ENCODE measurements around the gene GPR151.
"Not testable (repeated sequence)": the region's sequence is repeated elsewhere in the genome, so short reads cannot be mapped to it uniquely, and the experiment has no call there.

The GPR151 gene

DNA sequence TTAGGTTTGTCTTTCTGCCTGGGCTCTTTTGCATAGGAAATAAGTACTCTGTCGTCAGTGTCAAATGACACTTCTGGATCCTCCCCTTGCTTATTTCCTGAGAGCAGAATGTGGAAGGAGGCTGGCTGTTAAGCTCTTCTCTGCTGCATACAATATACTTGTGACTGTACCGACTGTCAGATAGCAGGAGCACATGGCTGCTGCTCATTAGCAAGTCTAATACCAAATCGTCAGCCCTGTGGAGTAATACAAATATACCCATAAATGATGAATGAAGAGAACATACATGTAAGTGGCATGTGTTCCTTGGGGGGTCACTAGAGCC is at the start of gene GPR151:
TSS of gene GPR151 (minus strand) at position 40 of the 325 bp plus-strand sequence. CDS start 77 bp downstream, outside the sequence.
- H3K4me1 ChIP-seq (ENCODE audit: control insufficient read depth in 1 of 2, insufficient read depth in 1 of 2, low read depth in 1 of 2, low read length in 1 of 2), result no peaks in the 10 kb centered on the region
- peaks cover 8% of the 10 kb centered on the region for H3K36me3 ChIP-seq
- no peaks in the 10 kb centered on the region for H3K27me3 ChIP-seq
- no peak within 1 kb of the TSS for H3K4me3 ChIP-seq (ENCODE audit: low read depth in 1 of 2, low read length in 1 of 2)
- TF ChIP-seq, protein P1, sequence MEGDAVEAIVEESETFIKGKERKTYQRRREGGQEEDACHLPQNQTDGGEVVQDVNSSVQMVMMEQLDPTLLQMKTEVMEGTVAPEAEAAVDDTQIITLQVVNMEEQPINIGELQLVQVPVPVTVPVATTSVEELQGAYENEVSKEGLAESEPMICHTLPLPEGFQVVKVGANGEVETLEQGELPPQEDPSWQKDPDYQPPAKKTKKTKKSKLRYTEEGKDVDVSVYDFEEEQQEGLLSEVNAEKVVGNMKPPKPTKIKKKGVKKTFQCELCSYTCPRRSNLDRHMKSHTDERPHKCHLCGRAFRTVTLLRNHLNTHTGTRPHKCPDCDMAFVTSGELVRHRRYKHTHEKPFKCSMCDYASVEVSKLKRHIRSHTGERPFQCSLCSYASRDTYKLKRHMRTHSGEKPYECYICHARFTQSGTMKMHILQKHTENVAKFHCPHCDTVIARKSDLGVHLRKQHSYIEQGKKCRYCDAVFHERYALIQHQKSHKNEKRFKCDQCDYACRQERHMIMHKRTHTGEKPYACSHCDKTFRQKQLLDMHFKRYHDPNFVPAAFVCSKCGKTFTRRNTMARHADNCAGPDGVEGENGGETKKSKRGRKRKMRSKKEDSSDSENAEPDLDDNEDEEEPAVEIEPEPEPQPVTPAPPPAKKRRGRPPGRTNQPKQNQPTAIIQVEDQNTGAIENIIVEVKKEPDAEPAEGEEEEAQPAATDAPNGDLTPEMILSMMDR (IDR thresholded peaks at IDR 0.05), result no peak
- no peak within 1 kb of the TSS for H3K27ac ChIP-seq
- no peaks in the 10 kb centered on the region for H3K9me3 ChIP-seq

DNA sequence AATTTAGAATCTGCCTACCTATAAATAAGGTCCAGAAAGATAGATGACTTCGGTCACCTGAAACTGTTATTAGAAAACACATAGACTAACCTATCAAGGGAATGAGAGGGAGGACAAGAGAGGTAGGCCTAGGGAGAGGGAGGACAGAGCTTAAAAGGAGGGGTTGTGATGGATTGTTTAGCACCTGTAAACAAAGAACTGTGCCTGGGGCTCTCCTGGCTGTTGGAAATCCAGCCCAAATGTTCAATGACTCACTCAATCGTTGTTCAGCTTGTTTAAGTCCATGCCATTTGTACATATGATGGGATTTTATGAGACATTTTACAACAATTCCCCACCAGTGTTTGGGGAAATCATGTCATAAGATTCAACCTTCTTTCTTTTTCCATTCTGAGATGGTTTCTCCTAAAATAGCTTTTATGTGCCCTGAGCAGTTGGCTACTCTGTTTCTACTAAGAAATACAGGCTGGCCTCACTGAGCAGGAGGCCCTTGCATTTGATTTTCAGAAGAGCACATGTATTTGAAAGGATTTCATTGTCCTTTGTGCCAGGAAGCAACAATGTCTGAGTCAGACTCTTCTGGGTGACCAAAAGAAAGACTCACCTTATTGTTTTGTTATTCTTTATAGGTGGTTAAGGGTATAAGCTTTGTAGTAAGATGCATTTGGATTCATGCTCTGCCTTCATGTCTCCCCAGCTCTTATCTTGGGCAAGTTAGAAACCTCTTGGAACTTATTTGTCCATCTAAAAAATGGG is 48.2 kb upstream of the GPR151 start:
- Histone ChIP-seq H3K9me3 (no peaks in the 10 kb centered on the region), H3K4me1 (ENCODE audit: control insufficient read depth in 1 of 2, insufficient read depth in 1 of 2, low read depth in 1 of 2, low read length in 1 of 2) (no peaks in the 10 kb centered on the region), H3K27me3 (no peaks in the 10 kb centered on the region), H3K27ac (no peak overlapping the region), H3K4me3 (ENCODE audit: low read depth in 1 of 2, low read length in 1 of 2) (no peak overlapping the region), H3K36me3 (no peaks in the 10 kb centered on the region)
- TF ChIP-seq, protein P1 (IDR thresholded peaks at IDR 0.05), result no peak

DNA sequence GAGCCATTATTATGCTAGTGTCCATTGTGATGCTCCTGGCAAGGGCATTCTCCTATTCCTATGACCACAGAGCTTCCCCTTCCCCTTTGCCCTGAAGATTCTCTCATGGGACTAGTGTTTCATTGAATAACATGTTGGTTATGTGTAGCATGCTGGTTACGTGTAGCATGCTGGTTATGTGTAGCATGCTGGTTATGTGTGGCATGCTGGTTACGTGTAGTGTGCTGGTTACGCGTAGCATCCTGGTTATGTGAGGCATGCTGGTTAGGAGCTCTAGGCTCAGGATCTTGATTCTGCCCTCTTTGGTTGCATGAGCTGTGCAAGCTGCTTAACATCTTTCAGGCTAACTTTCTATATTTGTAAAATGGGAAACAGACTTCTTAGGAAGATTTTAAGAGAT is 46.5 kb upstream of the GPR151 start:
- TF ChIP-seq, protein P1 (IDR thresholded peaks at IDR 0.05), result no peak
- no peaks in the 10 kb centered on the region for H3K36me3 ChIP-seq
- no peaks in the 10 kb centered on the region for H3K4me1 ChIP-seq (ENCODE audit: control insufficient read depth in 1 of 2, insufficient read depth in 1 of 2, low read depth in 1 of 2, low read length in 1 of 2)
- H3K27ac ChIP-seq, result no peak overlapping the region
- no peaks in the 10 kb centered on the region for H3K9me3 ChIP-seq
- H3K27me3 ChIP-seq, result no peaks in the 10 kb centered on the region
- H3K4me3 ChIP-seq (ENCODE audit: low read depth in 1 of 2, low read length in 1 of 2), result no peak overlapping the region

DNA sequence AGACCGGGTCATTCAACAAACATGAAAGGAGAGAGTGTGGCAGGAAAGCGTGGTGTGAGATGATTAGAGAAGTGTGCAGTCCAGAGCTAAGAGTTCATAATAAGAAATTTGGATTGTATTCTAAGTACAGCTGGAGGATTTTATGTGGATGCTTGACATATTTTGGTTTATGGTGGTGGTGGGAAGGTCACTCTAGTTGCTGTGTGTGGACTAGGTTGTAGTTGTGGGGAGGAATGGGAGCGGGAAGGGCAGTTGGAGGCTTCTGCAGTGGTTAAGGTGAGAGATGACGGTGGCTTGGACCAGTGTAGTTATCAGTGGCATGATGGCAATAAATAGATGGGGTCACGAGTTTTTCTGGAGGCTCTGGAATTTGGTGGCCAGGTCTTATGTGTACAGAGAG is 45.7 kb upstream of the GPR151 start:
- no peaks in the 10 kb centered on the region for H3K36me3 ChIP-seq
- H3K4me1 ChIP-seq (ENCODE audit: control insufficient read depth in 1 of 2, insufficient read depth in 1 of 2, low read depth in 1 of 2, low read length in 1 of 2), result no peaks in the 10 kb centered on the region
- TF ChIP-seq, protein P1 (IDR thresholded peaks at IDR 0.05), result no peak
- no peaks in the 10 kb centered on the region for H3K9me3 ChIP-seq
- H3K27ac ChIP-seq, result no peak overlapping the region
- H3K27me3 ChIP-seq, result no peaks in the 10 kb centered on the region
- no peak overlapping the region for H3K4me3 ChIP-seq (ENCODE audit: low read depth in 1 of 2, low read length in 1 of 2)

DNA sequence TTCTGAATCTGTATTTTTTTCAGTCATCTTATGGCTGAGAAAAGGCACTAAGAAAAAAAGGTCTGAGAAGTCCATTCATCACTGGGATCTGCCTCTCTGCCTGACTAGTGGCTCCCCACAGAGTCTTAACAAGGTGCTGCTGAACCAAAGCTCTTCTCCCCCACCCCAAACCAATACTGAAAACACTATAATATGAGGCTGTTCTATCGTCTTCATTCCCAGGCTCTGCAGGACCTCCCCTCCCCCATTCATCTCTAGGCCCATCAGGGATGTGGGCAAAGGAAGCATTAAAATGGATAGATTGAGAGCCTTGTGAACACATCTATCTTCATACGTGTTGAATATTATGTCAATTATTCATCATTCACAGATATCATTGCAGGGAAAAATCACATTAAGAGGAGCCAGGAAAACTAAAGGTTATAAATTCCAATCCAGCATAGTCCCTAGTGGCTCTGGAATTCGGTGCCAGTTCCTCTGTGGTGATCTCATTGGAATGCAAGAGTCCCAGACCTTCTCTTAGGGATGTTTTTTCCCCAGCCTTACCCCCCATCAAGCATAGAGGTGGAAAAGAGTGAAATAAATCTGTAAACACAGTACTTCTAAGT is 44.3 kb upstream of the GPR151 start:
- Histone ChIP-seq H3K4me3 (ENCODE audit: low read depth in 1 of 2, low read length in 1 of 2) (no peak overlapping the region), H3K27ac (no peak overlapping the region), H3K27me3 (no peaks in the 10 kb centered on the region), H3K9me3 (no peaks in the 10 kb centered on the region), H3K4me1 (ENCODE audit: control insufficient read depth in 1 of 2, insufficient read depth in 1 of 2, low read depth in 1 of 2, low read length in 1 of 2) (no peaks in the 10 kb centered on the region), H3K36me3 (no peaks in the 10 kb centered on the region)
- TF ChIP-seq, protein P1 (IDR thresholded peaks at IDR 0.05), result no peak

DNA sequence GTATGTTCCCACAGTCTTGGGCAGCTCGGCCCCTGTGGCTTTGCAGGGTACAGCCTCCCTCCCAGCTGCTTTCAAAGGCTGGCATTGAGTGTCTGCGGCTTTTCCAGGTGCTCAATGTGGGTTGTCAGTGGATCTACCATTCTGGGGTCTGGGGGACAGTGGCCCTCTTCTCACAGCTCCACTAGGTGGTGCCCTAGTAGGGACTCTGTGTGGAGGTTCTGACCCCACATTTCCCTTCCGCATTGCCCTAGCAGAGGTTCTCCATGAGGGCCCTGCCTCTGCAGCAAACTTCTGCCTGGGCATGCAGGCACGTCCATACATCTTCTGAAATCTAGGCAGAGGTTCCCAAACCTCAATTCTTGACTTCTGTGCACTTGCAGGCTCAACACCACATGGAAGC is 40.9 kb upstream of the GPR151 start:
- not testable (repeated sequence) for H3K4me1 ChIP-seq (ENCODE audit: control insufficient read depth in 1 of 2, insufficient read depth in 1 of 2, low read depth in 1 of 2, low read length in 1 of 2); H3K36me3 ChIP-seq; H3K4me3 ChIP-seq (ENCODE audit: low read depth in 1 of 2, low read length in 1 of 2); H3K9me3 ChIP-seq; H3K27me3 ChIP-seq; H3K27ac ChIP-seq

Measured in neutrophil (primary cell).